Ascending aorta (tissue), 2 donors: ENCODE measurements around the gene SRGAP3. TPM values are rescaled to one million over a fixed set of nuclear protein-coding genes. Genes with fewer than 3 reads are reported as not detected.
"Not testable (repeated sequence)": the region's sequence is repeated elsewhere in the genome, so short reads cannot be mapped to it uniquely, and the experiment has no call there.

Experiments used
- DNase-seq, 2 donors: peaks; one replicate each; pipeline ENCODE4 v3.0.0-alpha.2; 2019; ENCODE audit warnings: low spot score in 2 of 2
- H3K27ac ChIP-seq, 2 donors: fragments of 200-600 bp; sonication (generic); one replicate each; pipeline ENCODE4 v1.5.1; 2016 to 2017; ENCODE audit warnings: mild to moderate bottlenecking in 1 of 2
- H3K27me3 ChIP-seq: fragments of 200-600 bp; sonication (generic); one replicate; pipeline ENCODE4 v1.5.1; 2017
- H3K36me3 ChIP-seq, 2 donors: fragments of 200-600 bp; sonication (generic); one replicate each; pipeline ENCODE4 v1.5.1; 2016
- H3K4me1 ChIP-seq, 2 donors: fragments of 200-600 bp; sonication (generic); one replicate each; pipeline ENCODE4 v1.5.1; 2016 to 2017; ENCODE audit warnings: mild to moderate bottlenecking in 1 of 2
- H3K4me3 ChIP-seq, 2 donors: fragments of 200-600 bp; sonication (generic); one replicate each; pipeline ENCODE4 v1.5.1; 2016 to 2017; ENCODE audit warnings: mild to moderate bottlenecking in 1 of 2
- H3K9me3 ChIP-seq, 2 donors: fragments of 200-600 bp; sonication (generic); one replicate each; pipeline ENCODE4 v1.5.1; 2016
- intact Hi-C: fragments of 100-400 bp; cut with DNase I; formaldehyde crosslinking; loops from one replicate; pipeline ENCODE4 v1.15.1; 2023
- total RNA-seq: library from RNA; depleted of rRNA; stranded (reverse); fragments of >200 nt; gene quantifications from one replicate; pipeline ENCODE4 v1.1.0, GENCODE V29; 2016
- TF ChIP-seq, protein P1 (sequence below), 3 experiments: fragments of 200-600 bp in 2 of 3; fragments of 450-650 bp in 1 of 3; sonication (generic) in 2 of 3; IDR thresholded peaks; one replicate each; pipeline ENCODE4 v1.5.1; 2016 to 2019; ENCODE audit warnings: antibody characterized with exemption in 3 of 3, mild to moderate bottlenecking in 1 of 3, moderate library complexity in 1 of 3

The SRGAP3 gene
- total RNA-seq, 1 donor from 2014 or later, result 1.6 TPM

DNA sequence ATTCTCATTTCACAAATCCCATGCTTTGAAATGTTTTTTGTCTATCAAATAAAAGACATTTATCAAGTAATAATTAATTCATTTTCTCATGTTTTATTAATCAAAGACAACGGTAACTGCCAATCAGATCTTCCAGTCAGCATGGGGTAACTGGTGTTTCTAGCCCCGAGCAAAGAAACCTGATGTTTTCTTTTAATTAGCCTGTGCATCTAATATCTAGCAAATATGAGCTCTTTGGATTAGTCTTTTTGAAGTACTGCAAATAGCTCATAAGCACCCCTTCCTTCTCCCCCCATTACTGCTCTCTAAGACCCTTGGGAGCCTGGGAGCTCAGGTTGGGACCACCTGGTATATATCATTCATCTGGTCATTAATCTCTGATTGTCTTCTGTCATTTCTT lies 43.1 kb upstream of the SRGAP3 start:
- H3K27ac ChIP-seq, result no peak overlapping the region
- H3K27me3 ChIP-seq, result no peaks in the 10 kb centered on the region
- no peaks in the 10 kb centered on the region for H3K36me3 ChIP-seq
- TF ChIP-seq, protein P1, sequence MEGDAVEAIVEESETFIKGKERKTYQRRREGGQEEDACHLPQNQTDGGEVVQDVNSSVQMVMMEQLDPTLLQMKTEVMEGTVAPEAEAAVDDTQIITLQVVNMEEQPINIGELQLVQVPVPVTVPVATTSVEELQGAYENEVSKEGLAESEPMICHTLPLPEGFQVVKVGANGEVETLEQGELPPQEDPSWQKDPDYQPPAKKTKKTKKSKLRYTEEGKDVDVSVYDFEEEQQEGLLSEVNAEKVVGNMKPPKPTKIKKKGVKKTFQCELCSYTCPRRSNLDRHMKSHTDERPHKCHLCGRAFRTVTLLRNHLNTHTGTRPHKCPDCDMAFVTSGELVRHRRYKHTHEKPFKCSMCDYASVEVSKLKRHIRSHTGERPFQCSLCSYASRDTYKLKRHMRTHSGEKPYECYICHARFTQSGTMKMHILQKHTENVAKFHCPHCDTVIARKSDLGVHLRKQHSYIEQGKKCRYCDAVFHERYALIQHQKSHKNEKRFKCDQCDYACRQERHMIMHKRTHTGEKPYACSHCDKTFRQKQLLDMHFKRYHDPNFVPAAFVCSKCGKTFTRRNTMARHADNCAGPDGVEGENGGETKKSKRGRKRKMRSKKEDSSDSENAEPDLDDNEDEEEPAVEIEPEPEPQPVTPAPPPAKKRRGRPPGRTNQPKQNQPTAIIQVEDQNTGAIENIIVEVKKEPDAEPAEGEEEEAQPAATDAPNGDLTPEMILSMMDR (IDR thresholded peaks at IDR 0.05), result no peak
- no peaks in the 10 kb centered on the region for H3K9me3 ChIP-seq
- intact Hi-C loops, result no loop called here
- H3K4me1 ChIP-seq, result no peaks in the 10 kb centered on the region
- DNase-seq, result no peak
- H3K4me3 ChIP-seq, result no peak overlapping the region

DNA sequence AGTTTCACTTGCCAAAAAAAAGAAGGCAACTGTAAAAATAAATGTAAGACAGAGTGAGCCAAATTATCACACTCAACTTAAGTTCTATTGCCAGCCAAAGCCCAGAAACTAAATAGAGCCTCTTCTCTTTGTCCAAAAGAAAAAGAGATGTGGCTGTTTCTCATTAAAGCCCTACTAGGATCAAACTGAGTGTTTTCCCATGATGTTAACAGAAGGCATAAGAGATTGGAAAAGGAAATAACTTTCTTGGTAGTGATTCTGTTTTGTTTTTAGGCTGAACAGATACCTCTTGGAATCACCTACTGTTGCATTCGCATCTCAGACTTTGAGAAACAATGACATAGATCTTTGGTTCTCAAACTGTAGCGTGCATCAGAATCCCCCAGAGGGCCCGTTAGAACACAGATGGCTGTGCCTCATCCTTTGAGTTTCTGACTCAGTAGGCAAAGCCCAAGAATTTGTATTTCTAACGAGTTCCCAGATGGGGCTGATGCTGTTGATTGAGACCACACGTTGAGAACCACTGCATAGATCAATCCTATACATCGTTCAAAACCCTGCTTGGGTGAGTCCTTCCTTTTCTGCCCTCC lies 42.5 kb upstream of the SRGAP3 start:
- intact Hi-C loops, result no loop called here
- no peak for DNase-seq
- H3K4me1 ChIP-seq, result no peaks in the 10 kb centered on the region

DNA sequence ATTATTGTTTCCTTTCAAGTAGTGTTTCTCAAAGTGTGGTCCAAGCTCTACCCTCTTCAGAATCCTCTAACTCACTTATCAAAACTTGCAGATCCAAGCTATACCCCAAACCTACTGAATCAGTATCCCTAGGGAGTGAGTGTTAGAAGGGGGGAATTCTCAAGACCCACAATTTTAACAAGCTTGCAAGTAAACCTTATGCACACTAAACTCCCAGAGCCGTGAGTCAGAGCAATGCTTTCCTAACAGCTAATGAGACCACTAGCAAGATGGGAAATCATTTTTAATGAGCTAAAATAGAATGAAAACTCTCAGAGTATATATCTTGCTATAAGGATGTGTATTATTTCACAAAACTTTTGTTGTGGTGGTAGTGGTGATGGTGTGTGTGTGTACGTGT lies 41.1 kb upstream of the SRGAP3 start:
- intact Hi-C loops, result no loop called here
- DNase-seq, result no peak
- no peaks in the 10 kb centered on the region for H3K27me3 ChIP-seq
- no peaks in the 10 kb centered on the region for H3K9me3 ChIP-seq
- H3K27ac ChIP-seq, result no peak overlapping the region
- no peaks in the 10 kb centered on the region for H3K36me3 ChIP-seq
- TF ChIP-seq, protein P1 (IDR thresholded peaks at IDR 0.05), result no peak
- no peak overlapping the region for H3K4me3 ChIP-seq
- no peaks in the 10 kb centered on the region for H3K4me1 ChIP-seq

More for the DNA sequence above, 42.5 kb upstream of the SRGAP3 start:
- Histone ChIP-seq H3K36me3 (no peaks in the 10 kb centered on the region), H3K9me3 (no peaks in the 10 kb centered on the region), H3K4me3 (no peak overlapping the region), H3K27ac (no peak overlapping the region), H3K27me3 (no peaks in the 10 kb centered on the region)
- TF ChIP-seq, protein P1 (IDR thresholded peaks at IDR 0.05), result no peak

DNA sequence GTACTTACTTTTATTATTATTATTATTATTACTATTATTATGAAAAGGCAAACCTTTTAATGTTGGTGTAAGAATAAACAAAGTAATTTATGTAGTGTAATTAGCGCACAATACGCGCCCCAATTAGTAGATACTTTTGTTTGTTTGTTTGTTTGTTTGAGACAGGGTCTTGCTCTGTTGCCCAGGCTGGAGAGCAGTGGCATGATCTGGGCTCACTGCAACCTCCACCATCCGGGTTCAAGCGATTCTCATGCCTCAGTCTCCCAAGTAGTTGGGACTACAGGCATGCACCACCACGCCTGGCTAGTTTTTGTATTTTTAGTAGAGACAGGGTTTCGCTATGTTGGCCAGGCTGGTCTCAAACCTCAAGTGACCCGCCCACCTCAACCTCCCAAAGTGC lies 32.1 kb upstream of the SRGAP3 start:
- intact Hi-C loops, result not testable (repeated sequence)

DNA sequence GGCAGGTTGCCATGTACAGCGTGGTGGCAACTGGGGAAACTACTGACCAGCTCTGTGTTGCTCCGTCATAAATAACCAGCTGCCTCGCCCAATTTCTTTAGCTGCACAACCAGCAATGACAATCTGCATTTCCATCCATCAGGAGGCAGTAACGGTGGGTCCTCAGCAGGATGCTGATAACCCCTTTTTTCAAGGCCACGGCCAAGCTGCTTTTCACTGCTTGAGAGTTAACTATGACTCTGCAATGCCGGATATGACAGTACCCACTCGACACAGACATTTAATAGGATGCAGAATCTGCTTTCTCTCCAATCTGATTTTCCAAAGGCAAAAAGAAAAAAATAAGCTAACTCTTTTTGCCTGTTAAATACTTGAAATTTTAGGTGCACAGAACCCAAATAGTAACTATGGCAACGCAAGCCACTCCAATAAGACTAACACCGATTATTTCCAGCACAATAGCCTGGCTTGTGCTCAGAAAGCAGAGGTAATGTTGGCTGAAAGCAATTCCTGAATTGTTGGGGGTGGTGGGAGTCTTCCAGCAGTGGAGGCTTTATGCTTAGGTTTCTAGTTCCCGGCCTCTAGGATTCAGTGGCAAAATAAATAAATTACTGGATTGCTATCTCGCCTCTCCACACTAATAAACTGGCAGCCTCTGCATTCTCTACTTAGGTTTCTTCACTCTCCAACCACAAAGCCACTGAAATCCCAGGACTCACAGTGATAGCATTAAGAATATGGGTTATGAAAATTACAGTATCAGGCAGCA lies 31.2 kb upstream of the SRGAP3 start:
- Histone ChIP-seq H3K36me3 (no peaks in the 10 kb centered on the region), H3K4me1 (no peaks in the 10 kb centered on the region), H3K27me3 (no peaks in the 10 kb centered on the region), H3K4me3 (no peak overlapping the region), H3K9me3 (no peaks in the 10 kb centered on the region), H3K27ac (no peak overlapping the region)
- no peak for DNase-seq
- TF ChIP-seq, protein P1 (IDR thresholded peaks at IDR 0.05), result no peak
- intact Hi-C loops, result no loop called here

More for the DNA sequence above, 32.1 kb upstream of the SRGAP3 start:
- H3K4me1 ChIP-seq, H3K4me3 ChIP-seq, DNase-seq, H3K36me3 ChIP-seq, H3K27me3 ChIP-seq, H3K27ac ChIP-seq, H3K9me3 ChIP-seq: not testable (repeated sequence)

DNA sequence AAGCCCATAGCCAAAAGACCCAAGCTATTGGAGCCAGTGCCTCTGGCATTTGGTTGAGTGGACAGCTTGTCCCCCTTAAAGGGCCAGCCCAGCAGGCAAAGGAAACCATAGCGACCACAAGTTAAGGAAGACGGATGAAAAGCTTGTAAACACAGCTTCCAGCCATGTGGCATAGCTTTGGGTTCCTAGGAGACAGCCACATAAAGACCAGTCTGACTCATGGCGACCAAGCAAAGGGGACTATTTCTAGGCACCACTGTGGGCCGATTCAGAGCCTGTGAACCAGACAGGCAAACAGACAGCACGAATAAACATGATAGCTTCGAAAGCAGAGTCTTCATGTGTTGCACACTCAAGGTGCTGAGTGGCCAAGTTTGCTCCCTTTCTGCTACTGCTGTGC lies 30.5 kb upstream of the SRGAP3 start:
- TF ChIP-seq, protein P1 (IDR thresholded peaks at IDR 0.05), result no peak
- no peak overlapping the region for H3K27ac ChIP-seq
- H3K9me3 ChIP-seq, result no peaks in the 10 kb centered on the region
- H3K36me3 ChIP-seq, result no peaks in the 10 kb centered on the region
- no peaks in the 10 kb centered on the region for H3K4me1 ChIP-seq
- H3K27me3 ChIP-seq, result no peaks in the 10 kb centered on the region
- intact Hi-C loops, result no loop called here
- H3K4me3 ChIP-seq, result no peak overlapping the region
- DNase-seq, result no peak
